Neural cell (in vitro differentiated cells): ENCODE data around the gene LSM3. TPM values are rescaled to one million over a fixed set of nuclear protein-coding genes. Genes with fewer than 3 reads are reported as not detected.

Experiments used
- H2AFZ ChIP-seq: fragments of 200-600, 300-800 bp; sonication (generic), shearing (Covaris generic); 2 replicates; pipeline ENCODE4 v1.6.0; 2014; ENCODE audit warnings: low read depth, mild to moderate bottlenecking, antibody characterized with exemption, low read length, moderate library complexity
- H3F3A ChIP-seq: fragments of 200-600 bp; shearing (Covaris generic); 2 replicates; pipeline ENCODE4 v1.6.1; 2016; ENCODE audit warnings: mild to moderate bottlenecking, moderate library complexity, mixed read lengths, antibody characterized with exemption, low read length; ENCODE audit not compliant: insufficient read depth, poor library complexity, severe bottlenecking
- H3K27ac ChIP-seq: fragments of 200-600, 300-800 bp; sonication (generic), shearing (Covaris generic); 2 replicates; pipeline ENCODE4 v1.5.1; 2014; ENCODE audit warnings: mild to moderate bottlenecking, low read length, moderate library complexity
- H3K27me3 ChIP-seq: fragments of 300-800, 200-600 bp; sonication (generic), shearing (Covaris generic); 2 replicates; pipeline ENCODE4 v1.6.0; 2014; ENCODE audit warnings: mild to moderate bottlenecking, low read depth, low read length, moderate library complexity; ENCODE audit not compliant: insufficient read depth
- H3K36me3 ChIP-seq: fragments of 300-800, 200-600 bp; sonication (generic), shearing (Covaris generic); 2 replicates; pipeline ENCODE4 v1.5.1; 2014; ENCODE audit warnings: mild to moderate bottlenecking, antibody characterized with exemption, low read length, moderate library complexity; ENCODE audit not compliant: insufficient read depth
- H3K4me2 ChIP-seq: fragments of 300-800, 200-600 bp; sonication (generic), shearing (Covaris generic); 2 replicates; pipeline ENCODE4 v1.6.0; 2014; ENCODE audit warnings: mild to moderate bottlenecking, low read length
- H3K4me3 ChIP-seq: fragments of 300-800, 200-600 bp; sonication (generic), shearing (Covaris generic); 2 replicates; pipeline ENCODE4 v1.5.1; 2014; ENCODE audit warnings: mild to moderate bottlenecking, low read length, moderate library complexity
- H3K79me2 ChIP-seq: fragments of 200-600 bp; shearing (Covaris generic); replicated peaks from 2 replicates; pipeline ENCODE4 v1.6.0; 2014; ENCODE audit warnings: mild to moderate bottlenecking, low read length, moderate library complexity; ENCODE audit not compliant: insufficient read depth
- H3K9ac ChIP-seq: fragments of 300-800, 200-600 bp; sonication (generic), shearing (Covaris generic); 2 replicates; pipeline ENCODE4 v1.6.1; 2016; ENCODE audit warnings: mild to moderate bottlenecking, low read length, mixed read lengths
- H3K9me2 ChIP-seq: fragments of 200-600 bp; shearing (Covaris generic); 2 replicates; pipeline ENCODE4 v1.6.1; 2016; ENCODE audit warnings: mild to moderate bottlenecking, low read length, mixed read lengths; ENCODE audit not compliant: insufficient read depth
- H3K9me3 ChIP-seq: fragments of 200-600, 300-800 bp; sonication (generic), shearing (Covaris generic); 2 replicates; pipeline ENCODE4 v1.6.1; 2016; ENCODE audit warnings: mild to moderate bottlenecking, mixed run types, low read length, moderate library complexity, mixed read lengths
- H4K20me1 ChIP-seq: fragments of 200-600 bp; shearing (Covaris generic); 2 replicates; pipeline ENCODE4 v1.6.1; 2016; ENCODE audit warnings: mild to moderate bottlenecking, mixed run types; ENCODE audit not compliant: insufficient read depth
- CTCF ChIP-seq: fragments of 450-650 bp; IDR thresholded peaks from 2 replicates; pipeline ENCODE4 v1.5.1; 2014; ENCODE audit warnings: antibody characterized with exemption, mild to moderate bottlenecking, moderate library complexity; ENCODE audit not compliant: poor library complexity, severe bottlenecking
- EP300 ChIP-seq: fragments of 450-650 bp; conservative IDR thresholded peaks from 2 replicates; pipeline ENCODE4 v1.6.1; 2014; ENCODE audit warnings: antibody characterized with exemption, mild to moderate bottlenecking, moderate library complexity; ENCODE audit not compliant: poor library complexity, severe bottlenecking
- MXI1 ChIP-seq: fragments of 450-650 bp; conservative IDR thresholded peaks from 2 replicates; pipeline ENCODE4 v1.6.1; 2014; ENCODE audit warnings: antibody characterized with exemption, mild to moderate bottlenecking; ENCODE audit not compliant: poor library complexity, severe bottlenecking
- POLR2AphosphoS5 ChIP-seq: IDR thresholded peaks from 2 replicates; pipeline ENCODE4 v1.6.1; 2012
- RAD21 ChIP-seq: fragments of 450-650 bp; conservative IDR thresholded peaks from 2 replicates; pipeline ENCODE4 v1.6.1; 2014; ENCODE audit warnings: antibody characterized with exemption, mild to moderate bottlenecking, moderate library complexity
- TAF1 ChIP-seq: IDR thresholded peaks from 2 replicates; pipeline ENCODE4 v1.6.1; 2012; ENCODE audit warnings: low read depth
- polyA plus RNA-seq: library from polyadenylated mRNA; depleted of rRNA; stranded (reverse); fragments of >200 nt; gene quantifications from 2 replicates; pipeline ENCODE4 v1.2.3, GENCODE V29; 2014
- TF ChIP-seq, protein P1 (sequence below): IDR thresholded peaks from 2 replicates; pipeline ENCODE4 v1.6.1; 2012; ENCODE audit warnings: borderline replicate concordance

LSM3 gene
- polyA plus RNA-seq, 1 donor from 2014 or later: 29.6 TPM

DNA sequence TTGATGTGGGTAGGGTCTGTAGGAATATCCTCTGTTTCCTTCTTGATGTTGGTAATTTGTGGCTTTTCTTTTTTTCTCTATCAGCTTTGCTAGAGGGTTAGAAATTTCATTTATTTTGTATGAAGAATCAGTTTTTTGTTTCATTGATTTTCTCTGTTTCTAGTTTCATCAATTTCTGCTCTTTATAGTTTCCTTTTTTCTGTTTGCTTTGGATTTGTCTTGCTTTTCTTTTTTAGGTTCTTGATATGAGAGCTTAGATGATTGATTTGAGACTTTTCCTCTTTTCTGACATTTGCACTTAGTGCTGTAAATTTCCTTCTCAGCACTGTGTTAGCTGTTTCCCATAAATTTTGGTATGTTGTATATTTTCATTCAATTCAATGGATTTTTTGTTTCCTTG is 61.3 kb downstream of the LSM3 start:
- no peak overlapping the region for H3K4me2 ChIP-seq
- H3K36me3 ChIP-seq: no peaks in the 10 kb centered on the region
- TF ChIP-seq, protein P1, sequence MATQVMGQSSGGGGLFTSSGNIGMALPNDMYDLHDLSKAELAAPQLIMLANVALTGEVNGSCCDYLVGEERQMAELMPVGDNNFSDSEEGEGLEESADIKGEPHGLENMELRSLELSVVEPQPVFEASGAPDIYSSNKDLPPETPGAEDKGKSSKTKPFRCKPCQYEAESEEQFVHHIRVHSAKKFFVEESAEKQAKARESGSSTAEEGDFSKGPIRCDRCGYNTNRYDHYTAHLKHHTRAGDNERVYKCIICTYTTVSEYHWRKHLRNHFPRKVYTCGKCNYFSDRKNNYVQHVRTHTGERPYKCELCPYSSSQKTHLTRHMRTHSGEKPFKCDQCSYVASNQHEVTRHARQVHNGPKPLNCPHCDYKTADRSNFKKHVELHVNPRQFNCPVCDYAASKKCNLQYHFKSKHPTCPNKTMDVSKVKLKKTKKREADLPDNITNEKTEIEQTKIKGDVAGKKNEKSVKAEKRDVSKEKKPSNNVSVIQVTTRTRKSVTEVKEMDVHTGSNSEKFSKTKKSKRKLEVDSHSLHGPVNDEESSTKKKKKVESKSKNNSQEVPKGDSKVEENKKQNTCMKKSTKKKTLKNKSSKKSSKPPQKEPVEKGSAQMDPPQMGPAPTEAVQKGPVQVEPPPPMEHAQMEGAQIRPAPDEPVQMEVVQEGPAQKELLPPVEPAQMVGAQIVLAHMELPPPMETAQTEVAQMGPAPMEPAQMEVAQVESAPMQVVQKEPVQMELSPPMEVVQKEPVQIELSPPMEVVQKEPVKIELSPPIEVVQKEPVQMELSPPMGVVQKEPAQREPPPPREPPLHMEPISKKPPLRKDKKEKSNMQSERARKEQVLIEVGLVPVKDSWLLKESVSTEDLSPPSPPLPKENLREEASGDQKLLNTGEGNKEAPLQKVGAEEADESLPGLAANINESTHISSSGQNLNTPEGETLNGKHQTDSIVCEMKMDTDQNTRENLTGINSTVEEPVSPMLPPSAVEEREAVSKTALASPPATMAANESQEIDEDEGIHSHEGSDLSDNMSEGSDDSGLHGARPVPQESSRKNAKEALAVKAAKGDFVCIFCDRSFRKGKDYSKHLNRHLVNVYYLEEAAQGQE: no peak
- TF ChIP-seq TAF1 (no peak), POLR2AphosphoS5 (no peak), CTCF (no peak)

DNA sequence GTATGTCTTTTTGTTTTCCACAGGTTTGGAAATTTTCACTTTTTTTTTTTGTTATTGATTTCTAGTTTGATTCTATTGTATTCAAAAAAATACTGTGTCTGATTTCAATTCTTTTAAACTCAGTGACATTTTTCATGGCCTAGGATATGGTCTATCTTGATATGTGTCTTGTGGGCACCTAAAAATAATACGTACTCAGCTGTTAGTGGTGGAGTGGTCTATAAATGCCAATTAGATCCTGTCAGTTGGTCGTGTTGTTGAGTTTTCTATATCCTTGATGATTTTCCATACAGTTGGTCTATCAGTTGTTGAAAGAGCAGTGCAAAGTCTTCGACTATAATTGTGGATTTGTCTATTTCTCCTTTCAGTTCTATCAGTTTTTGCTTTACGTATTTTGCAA is 61.7 kb downstream of the LSM3 start:
- Histone ChIP-seq H3K4me2 (no peak overlapping the region), H3K27me3 (no peaks in the 10 kb centered on the region), H3K27ac (no peak overlapping the region), H3K36me3 (no peaks in the 10 kb centered on the region), H4K20me1 (no peaks in the 10 kb centered on the region), H3K4me3 (no peak overlapping the region), H2AFZ (no peak overlapping the region), H3K79me2 (no peaks in the 10 kb centered on the region), H3F3A (no peaks in the 10 kb centered on the region), H3K9ac (no peak overlapping the region), H3K9me2 (no peaks in the 10 kb centered on the region), H3K9me3 (no peaks in the 10 kb centered on the region)
- TF ChIP-seq EP300 (no peak), POLR2AphosphoS5 (no peak), RAD21 (no peak), MXI1 (no peak), TAF1 (no peak)
- TF ChIP-seq, protein P1: no peak

More for the DNA sequence above, 61.3 kb downstream of the LSM3 start:
- Histone ChIP-seq H3K9me3 (no peaks in the 10 kb centered on the region), H3K4me3 (no peak overlapping the region), H4K20me1 (no peaks in the 10 kb centered on the region), H3K9ac (no peak overlapping the region), H3K27ac (no peak overlapping the region), H2AFZ (no peak overlapping the region), H3K9me2 (no peaks in the 10 kb centered on the region), H3K27me3 (no peaks in the 10 kb centered on the region), H3F3A (no peaks in the 10 kb centered on the region), H3K79me2 (no peaks in the 10 kb centered on the region)
